HG03442 (cell line): ENCODE data around the gene HELZ2.
"Not testable (repeated sequence)": the region's sequence is repeated elsewhere in the genome, so short reads cannot be mapped to it uniquely, and the experiment has no call there.

Source experiments
- ATAC-seq: cut with Tn5 transposase; IDR thresholded peaks from one replicate; pipeline ENCODE4 v1.9.1; 2021; ENCODE audit warnings: mild to moderate bottlenecking, moderate library complexity; ENCODE audit not compliant: unreplicated experiment

The HELZ2 gene, protein sequence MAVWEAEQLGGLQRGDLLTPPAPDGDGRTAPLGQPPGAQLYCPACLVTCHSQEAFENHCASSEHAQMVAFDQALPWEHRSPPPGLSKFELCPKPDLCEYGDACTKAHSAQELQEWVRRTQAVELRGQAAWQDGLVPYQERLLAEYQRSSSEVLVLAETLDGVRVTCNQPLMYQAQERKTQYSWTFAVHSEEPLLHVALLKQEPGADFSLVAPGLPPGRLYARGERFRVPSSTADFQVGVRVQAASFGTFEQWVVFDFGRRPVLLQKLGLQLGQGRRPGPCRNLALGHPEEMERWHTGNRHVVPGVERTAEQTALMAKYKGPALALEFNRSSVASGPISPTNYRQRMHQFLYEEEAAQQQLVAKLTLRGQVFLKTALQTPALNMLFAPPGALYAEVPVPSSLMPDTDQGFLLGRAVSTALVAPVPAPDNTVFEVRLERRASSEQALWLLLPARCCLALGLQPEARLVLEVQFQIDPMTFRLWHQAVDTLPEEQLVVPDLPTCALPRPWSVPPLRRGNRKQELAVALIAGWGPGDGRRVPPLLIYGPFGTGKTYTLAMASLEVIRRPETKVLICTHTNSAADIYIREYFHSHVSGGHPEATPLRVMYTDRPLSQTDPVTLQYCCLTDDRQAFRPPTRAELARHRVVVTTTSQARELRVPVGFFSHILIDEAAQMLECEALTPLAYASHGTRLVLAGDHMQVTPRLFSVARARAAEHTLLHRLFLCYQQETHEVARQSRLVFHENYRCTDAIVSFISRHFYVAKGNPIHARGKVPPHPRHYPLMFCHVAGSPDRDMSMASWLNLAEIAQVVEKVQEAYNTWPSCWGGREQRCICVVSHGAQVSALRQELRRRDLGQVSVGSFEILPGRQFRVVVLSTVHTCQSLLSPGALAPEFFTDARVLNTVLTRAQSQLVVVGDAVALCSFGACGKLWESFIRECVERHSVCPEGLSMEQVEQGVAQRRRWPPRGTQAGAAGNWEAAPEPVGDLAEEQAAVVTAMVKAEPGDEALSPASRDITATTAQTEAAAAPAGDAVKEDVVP (N-terminal part only)

DNA sequence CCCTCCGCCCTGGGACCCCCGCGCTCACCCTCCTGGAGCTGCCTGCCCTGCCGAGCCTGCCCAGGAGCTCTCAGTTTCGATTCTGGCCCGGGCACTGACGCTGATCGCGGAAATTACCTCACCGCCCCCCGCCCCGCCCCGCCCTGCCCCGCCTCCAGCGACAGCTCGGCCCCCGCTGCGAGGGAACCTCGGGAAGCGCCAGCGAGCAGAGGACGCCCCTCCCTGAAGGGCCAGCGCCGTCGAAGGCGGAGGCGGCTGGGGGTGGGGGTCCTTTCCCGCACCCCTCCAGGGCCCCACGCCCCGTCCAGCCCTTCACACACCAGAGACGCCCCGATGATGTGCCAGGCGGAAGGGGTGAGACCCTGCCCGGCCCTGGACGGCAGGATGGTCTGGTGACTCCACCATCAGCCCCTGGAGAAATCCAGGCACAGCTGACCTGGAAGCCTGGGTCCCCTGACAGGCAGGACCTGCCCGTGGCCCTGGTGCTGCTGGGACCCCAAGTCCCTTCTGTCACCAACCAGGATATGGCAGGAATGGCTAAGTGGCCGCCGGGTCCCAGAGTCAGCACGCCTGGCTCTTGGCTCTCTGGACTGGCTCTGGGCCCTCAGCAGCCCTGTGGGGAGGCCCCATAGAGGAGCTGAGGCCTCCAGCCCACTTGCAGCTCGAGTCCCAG, at the start of gene HELZ2:
TSS of gene HELZ2 (minus strand) at position 84 of the 673 bp plus-strand sequence. CDS start 1,854 bp downstream, outside the sequence.
- no peak for ATAC-seq

DNA sequence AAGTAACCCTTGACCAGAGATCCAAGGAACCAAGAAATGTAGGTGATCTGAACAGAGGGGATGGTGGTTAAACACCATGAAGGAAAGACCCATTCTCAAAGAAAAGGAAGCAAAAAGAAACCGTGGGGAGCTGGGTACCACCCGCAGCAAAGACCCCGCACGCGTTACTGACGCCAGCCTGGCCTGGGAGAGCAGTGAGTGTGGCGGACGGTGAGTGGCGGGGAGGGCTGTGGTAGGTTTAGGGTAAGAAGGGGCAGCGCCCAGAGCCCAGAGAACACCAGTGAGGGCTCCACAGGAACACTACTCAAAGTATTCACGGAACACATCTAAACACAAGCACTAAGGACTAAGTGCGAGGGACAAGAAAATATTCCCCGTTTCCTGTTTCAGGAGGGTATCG, 48.7 kb upstream of the HELZ2 start:
- ATAC-seq = no peak

DNA sequence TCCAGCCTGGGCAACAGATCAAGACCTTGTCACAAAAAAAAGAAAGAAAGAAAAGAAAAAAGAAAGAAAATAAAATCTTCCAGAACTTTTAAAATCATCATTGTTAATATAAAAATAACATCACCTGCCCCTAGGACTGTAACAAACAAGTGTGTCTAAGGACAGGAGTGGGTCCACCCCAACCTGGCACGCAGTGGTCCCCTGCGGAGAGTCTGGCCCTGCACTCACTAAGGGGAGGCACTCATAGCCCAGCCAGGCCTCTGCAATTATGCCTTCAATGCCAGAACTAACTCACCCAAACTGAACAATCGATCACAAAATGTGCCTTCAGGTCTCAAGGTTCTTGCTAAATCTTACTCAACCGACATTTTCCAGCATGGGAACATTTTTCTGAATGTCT, 48.1 kb upstream of the HELZ2 start:
- ATAC-seq = no peak

DNA sequence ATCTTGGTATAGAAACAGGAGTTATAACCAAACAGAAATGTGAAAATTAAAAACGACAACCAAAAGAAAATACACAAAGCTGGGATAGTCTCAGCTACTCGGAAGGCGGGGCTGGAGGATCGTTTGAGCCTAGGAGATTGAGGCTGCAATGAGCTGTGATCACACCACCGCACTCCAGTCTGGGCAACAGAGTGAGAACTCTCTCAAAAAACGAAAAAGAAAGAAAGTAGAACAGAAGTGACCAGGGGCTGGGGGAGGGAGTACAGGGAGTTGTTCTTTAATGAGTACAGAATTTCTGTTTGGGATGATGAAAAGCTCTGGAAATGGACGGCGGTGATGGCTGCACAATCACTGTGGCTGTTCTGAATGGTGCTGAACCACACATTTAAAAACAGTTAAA, 47.0 kb upstream of the HELZ2 start:
- no peak for ATAC-seq

DNA sequence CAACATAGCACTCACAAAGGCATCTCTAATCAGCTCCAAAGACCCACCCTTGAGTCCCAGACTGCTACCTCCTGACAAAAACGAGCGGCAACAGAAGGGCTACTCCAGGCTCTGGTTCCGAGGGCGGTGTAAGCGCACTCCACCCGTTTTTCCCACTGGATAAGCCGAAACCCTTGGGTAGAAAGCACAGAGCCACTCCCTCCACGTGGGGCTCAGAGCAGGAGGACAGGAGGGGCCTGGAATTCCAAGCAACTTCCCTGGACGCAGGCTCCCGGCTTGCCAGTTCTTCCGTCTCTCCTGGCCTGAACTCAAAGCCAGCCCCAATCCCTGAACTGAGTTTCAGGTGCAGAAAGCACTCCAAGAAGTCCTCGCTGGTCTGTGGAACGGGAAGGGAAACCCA, 45.5 kb upstream of the HELZ2 start:
- no peak for ATAC-seq

DNA sequence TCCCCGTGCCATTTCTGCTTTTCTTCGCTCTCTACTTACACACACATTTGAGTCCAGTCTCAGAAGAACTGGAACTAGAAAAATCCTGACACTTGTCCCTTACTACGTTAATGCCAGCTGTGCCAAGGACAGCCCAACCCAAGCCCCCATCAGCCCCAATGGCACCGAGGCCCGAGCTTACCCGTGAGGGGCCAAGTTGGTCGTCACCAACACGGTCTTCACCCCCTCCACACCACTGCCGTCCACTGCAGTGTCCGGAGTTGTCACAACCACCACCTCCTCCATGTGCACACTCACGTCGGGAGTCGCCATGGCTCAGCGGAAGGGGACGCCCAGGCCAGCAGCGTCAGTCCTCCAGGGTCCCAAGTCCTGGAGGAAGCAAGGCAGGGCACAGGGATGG, 45.0 kb upstream of the HELZ2 start:
- no peak for ATAC-seq

DNA sequence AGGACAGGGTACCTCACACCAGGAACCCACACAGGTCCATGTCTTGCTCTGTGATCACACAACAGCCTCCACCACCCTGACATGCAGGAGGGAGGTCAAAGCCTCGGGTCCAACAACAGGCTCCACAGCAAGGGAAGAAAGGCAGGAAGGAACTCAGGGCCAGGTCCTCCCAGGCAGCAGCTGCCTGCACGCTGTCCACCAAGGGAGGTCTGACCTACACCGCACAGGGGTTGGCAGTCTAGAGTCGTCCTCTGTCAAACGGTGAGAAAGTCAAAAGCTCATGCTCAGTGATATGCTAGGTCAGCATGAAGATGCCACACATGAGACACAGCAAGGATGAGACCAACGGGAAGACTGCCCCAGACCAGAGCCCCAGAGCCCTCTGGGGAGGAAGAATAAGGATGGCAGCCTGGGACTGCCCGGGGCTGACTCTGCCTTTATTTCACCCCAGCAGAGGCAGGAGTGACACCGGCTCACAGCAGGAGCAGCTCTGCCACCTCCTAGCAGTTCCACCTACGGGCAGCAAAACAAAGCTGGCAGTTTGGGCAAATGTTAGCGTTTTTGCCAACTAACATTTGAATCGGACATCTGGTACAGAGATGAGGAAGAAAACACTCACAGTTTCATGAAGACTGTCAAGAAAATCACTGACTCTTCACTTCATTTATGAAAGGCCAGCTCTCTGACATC, 44.4 kb upstream of the HELZ2 start:
- no peak for ATAC-seq

DNA sequence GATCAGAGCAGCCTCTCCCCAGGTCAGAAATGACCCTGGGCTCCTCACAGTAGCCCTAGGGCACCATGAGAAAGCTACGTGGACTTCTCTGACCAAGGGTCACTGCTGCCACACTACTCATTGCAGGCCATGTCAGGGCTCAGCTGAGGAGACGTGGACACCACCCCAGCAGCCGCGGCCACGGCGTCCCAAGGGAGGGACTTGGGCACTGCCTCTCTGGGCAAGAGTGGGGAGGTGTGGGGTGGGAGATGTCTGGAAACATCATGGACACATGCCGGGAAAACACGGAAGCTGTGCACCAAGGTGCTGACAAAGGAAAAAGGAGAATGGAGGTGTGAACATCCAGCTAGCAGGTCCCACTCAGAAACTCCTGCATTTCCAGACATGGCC, 43.8 kb upstream of the HELZ2 start:
- no peak for ATAC-seq

DNA sequence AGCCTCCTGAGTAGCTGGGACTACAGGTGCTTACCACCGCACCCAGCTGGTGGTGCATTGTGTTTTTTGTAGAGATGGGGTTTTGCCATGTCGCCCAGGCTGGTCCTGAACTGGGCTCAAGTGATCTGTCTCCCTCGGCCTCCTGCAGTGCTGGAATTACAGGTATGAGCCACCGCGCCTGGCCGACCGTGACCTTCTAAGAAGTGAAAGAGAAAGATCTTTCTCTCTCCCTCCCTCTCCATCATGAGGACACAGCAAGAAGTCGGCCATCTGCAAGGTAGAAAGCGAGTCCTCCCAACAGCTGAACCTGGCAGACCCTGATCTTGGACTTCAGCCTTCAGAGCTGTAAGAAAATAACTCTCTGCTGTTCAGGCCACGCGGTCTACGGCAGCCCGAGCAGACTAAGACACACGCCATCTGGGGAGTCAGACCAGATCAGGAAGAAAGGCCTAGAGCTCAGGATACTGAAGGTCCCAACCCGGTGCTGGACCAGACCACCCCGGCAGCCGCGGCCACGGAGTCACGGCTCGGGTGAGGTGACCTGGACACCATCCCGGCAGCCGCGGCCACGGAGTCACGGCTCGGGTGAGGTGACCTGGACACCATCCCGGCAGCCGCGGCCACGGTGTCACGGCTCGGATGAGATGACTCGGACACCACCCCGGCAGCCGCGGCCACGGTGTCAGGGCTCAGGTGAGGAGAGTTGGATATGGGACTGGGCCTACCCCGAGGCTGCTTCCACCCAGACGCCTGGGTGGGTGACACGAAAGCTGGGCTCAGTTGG, 43.2 kb upstream of the HELZ2 start:
- ATAC-seq = no peak

DNA sequence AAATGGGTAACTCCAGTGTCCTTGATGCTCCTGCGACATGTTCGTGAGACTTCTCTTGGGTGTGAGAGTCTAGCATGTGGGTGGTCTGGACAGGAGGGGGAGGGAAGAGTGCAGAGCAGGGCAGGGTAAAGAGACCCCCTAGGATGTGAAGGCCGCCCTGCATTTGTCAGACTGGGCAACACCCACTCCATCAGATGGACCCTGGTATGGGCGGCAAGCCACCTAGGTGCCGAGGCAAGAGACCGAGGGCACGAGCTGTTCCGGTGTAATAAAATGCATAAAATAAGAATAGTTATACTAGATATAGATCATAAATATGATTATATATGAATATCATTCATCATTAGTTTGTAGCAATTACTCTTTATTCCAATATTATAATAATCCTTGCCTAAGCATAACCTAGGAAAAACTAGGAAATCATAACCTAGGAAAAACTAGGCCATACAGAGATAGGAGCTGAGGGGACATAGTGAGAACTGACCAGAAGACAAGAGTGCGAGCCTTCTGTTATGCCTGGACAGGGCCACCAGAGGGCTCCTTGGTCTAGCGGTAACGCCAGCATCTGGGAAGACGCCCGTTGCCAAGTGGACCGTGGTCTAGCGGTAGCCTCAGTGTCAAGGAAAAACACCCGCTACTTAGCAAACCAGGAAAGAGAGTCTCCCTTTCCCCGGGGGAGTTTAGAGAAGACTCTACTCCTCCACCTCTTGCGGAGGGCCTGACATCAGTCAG, 40.0 kb upstream of the HELZ2 start:
- ATAC-seq = not testable (repeated sequence)

DNA sequence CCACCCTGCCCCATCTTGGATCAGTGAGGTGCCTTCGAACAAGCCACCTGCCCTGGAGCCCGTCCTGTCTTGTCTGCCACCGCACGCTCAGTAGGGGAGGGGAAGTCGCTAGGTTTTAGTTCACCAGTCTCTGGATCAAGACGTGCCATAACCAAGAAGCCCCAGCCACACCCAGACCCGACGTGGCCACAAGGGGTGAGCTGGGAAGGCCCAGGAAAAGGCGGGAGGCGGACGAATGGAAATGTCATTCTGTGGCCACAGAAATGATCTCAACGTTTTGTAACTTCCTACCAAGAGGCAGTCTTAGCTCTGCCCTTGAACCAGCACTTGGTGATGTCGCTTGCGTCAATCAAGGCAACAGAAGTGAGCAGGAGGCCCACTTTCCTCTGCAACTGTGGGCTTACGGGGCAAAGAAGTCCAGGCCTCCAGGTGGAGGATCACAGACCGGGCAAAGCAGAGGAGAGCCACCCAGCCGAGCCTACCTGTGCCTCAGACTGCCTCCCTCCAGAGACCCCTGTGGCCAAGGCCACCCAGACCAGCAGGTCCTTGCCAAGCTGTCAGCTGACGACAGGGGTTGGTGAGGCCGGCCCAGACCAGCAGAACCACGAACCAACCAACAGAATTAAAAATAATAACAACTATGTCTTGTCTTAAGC, 38.4 kb upstream of the HELZ2 start:
- ATAC-seq = no peak

DNA sequence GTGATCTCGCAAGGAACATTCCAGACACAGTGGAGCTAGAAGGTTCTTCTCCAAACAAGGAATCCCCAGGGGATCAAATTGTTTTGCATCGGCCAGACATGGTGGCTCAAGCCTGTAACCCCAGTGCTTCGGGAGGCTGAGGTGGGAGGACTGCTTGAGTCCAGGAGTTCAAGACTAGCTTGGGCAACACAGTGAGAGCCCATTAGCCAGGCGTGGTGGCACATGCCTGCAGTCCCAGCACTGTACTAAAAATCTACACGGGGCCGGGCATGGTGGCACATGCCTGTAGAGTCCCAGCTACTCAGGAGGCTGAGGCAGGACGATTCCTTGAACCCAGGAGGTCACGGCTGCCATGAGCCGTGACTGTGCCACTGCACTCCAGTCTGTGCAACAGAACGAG, 37.6 kb upstream of the HELZ2 start:
- ATAC-seq = no peak

DNA sequence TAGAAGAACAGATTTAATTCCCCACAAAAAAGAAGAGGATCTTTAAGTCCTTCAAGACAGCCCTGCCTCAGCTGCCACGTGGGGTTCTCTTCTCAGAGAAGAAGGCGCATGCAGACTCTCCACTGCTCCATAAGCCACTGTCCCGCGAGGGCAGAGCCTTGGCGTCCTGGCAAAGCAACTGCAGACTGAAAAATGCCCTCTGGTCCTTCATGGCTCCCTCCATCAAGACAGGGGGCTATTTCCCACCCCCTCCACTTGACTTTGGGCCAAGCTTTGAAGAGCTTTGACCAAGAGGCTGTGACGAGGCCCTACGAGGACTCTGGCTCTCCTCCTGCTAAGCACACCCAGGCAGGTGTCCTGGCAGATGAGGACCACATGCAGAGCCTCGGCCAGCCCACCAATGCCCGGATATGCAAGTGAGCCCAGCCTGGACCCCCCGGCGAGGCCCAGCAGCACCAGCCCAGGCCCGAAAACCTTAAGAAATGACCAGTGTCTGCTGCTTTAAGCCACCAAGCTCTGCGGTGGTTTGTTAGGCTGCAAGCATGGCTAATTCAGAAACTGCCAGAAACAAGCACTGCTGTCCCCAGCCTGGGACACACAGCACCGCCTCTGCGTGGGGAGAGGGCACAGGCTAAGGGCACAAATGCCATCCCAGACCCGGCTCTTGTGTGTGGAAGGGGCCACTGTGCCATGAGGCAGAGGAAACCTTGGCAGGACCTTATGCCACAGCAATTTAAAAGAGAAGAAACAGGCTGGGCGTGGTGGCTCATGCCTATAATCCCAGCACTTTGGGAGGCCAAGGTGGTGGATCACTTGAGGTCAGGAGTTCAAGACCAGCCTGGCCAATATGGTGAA, 36.8 kb upstream of the HELZ2 start:
- no peak for ATAC-seq

DNA sequence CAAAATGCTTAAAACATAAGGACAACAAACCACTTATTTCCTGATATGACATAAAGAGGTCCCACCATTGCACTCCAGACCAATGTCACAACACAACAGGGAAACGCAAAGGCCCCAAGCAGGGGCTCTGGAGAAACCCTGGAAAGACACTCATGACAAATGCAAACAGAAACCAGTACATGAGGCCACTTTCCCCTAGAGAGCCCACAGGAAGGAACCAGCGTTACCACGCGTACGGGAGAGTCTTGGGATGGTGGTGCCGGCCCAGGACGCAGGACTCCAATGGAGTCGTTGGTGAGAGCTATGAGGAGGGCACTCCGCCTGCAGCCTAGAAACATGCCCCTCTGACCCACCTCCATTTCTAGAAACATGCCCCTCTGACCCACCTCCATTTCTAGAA, 32.6 kb upstream of the HELZ2 start:
- no peak for ATAC-seq

DNA sequence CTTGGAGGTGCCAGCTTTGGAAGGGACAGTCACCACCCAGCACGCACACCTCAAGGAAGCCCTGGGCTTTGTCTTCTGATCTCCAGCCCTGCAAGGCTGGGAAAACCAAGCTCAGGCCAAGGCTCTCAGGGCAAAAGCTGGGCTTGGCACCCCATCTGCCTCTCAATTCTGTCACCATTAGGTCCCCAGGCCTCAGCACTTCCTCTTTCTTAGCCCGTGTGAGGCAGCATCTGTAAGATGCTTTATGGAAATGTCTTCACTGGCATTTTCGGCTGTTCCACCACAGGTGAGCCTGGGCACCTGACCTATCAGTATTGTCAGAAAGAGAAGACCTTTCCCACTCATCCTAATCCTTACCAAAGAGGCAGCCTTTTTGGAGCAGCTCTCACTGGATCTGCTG, 28.3 kb upstream of the HELZ2 start:
- no peak for ATAC-seq

DNA sequence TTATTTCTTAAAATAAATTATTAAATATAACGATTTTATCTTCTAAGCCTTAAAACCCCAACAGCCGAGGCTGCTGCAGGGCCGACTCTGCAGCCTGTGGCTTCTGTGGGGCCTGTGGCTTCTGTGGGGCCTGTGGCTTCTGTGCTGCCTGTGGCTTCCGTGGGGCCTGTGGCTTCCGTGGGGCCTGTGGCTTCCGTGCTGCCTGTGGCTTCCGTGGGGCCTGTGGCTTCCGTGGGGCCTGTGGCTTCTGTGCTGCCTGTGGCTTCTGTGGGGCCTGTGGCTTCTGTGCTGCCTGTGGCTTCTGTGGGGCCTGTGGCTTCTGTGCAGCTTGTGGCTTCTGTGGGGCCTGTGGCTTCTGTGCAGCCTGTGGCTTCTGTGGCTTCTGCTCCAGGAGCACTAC, 27.6 kb upstream of the HELZ2 start:
- not testable (repeated sequence) for ATAC-seq

DNA sequence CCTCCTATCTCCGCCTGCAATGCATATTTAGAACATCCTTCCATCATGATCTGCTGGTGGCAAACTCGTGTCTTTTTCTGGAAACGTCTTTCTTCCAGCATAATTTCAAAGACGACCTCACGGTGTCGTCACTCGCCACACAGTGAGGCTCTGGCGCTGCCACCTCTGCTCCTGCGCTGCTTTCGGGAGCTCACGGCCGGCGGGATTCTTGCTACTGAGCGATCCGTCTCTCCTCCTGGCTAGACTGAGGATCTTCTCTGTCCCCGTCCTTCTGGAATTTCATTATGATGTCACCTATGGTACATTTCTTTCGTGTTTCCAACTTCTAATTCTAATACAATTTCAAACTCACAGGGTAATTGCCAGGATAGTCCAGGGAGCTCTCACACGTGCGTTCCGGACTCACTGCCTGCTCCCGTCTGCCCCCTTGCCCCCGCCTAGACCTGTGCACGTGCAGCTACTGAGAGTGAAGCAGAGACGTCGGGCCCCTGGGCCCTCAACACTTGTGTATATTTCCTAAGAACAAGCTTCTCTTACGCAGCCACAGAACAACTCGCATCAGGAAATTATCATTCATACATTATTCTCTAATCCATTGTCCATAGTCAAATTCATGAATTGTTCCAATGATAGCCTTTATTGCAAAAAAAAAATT, 25.5 kb upstream of the HELZ2 start:
- ATAC-seq = no peak
